ENCODE data around the gene RHBG.

DNA sequence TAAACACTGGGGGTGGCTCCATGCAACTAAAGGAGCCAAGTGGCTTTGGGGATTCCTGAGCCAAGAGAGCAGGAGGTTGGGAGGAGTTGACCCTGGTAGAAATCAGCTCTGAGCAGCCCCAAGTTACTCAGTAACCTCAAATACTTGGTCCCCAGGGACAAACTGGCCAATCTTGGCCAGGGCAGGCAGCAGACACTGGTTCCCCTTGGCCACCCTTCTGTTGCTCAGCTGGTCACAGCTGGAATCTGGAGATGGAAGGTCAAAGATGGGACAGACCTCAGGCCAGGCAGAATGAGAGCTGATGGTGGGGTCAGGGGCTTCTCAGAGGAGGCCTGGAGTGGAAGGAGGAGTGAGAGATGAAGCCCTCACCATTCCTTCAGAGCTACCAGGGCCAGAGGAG, 3.3 kb upstream of the RHBG start:
- TF ChIP-seq, protein P1, sequence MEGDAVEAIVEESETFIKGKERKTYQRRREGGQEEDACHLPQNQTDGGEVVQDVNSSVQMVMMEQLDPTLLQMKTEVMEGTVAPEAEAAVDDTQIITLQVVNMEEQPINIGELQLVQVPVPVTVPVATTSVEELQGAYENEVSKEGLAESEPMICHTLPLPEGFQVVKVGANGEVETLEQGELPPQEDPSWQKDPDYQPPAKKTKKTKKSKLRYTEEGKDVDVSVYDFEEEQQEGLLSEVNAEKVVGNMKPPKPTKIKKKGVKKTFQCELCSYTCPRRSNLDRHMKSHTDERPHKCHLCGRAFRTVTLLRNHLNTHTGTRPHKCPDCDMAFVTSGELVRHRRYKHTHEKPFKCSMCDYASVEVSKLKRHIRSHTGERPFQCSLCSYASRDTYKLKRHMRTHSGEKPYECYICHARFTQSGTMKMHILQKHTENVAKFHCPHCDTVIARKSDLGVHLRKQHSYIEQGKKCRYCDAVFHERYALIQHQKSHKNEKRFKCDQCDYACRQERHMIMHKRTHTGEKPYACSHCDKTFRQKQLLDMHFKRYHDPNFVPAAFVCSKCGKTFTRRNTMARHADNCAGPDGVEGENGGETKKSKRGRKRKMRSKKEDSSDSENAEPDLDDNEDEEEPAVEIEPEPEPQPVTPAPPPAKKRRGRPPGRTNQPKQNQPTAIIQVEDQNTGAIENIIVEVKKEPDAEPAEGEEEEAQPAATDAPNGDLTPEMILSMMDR (IDR thresholded peaks at IDR 0.05 in 4 of 5, conservative IDR thresholded peaks at IDR 0.05 in 1 of 5) = no peak
- TF ChIP-seq POLR2A (IDR thresholded peaks at IDR 0.05) = no peak

Data from gastrocnemius medialis (tissue), 4 donors.